GM19395 (cell line): Measurements from ENCODE around the gene STX5.
"Not testable (repeated sequence)": the region's sequence is repeated elsewhere in the genome, so short reads cannot be mapped to it uniquely, and the experiment has no call there.

Experiments
- ATAC-seq: cut with Tn5 transposase; IDR thresholded peaks from one replicate; pipeline ENCODE4 v1.9.1; 2021; ENCODE audit warnings: mild to moderate bottlenecking, moderate library complexity; ENCODE audit not compliant: unreplicated experiment

STX5 gene

GRCh38 chr11:62788991-62789390 is 42.9 kb downstream of the STX5 start:
- ATAC-seq = no peak

- ATAC-seq = peak; percentile 65
Measured at GRCh38 chr11:62787005-62787759, 44.7 kb downstream of the STX5 start, which contains the start of gene TMEM179B. TMEM179B (plus strand) TSS chr11:62787402; CDS start chr11:62787432, 30 bp downstream.

- ATAC-seq = peak; percentile 77
Measured at GRCh38 chr11:62786318-62787004, 45.4 kb downstream of the STX5 start.

GRCh38 chr11:62782753-62783152 is 49.1 kb downstream of the STX5 start:
- no peak for ATAC-seq

- ATAC-seq = no peak
Measured at GRCh38 chr11:62778441-62778840, 53.4 kb downstream of the STX5 start.

- ATAC-seq = no peak
Measured at GRCh38 chr11:62777389-62777788, 54.5 kb downstream of the STX5 start.

- ATAC-seq = no peak
Measured at GRCh38 chr11:62775646-62776045, 56.2 kb downstream of the STX5 start.

- ATAC-seq = no peak
Measured at GRCh38 chr11:62774407-62774806, 57.4 kb downstream of the STX5 start.

GRCh38 chr11:62771144-62772021 is 60.5 kb downstream of the STX5 start, which contains the start of gene TAF6L:
TAF6L (plus strand) TSS chr11:62771396; CDS start chr11:62775784, 4,388 bp downstream.
- ATAC-seq = peak; percentile 83

- ATAC-seq = no peak
Measured at GRCh38 chr11:62770778-62771143, 61.1 kb downstream of the STX5 start.

GRCh38 chr11:62760867-62761227 is 71.0 kb downstream of the STX5 start:
- not testable (repeated sequence) for ATAC-seq

GRCh38 chr11:62757846-62758788 is 73.7 kb downstream of the STX5 start:
- no peak for ATAC-seq
